Tibial nerve (tissue), 3 donors: ENCODE results near the gene VMAC.

ENCODE experiments used
- CTCF ChIP-seq, 5 experiments: fragments of 200-600 bp in 3 of 5; fragments of 450-650 bp in 2 of 5; sonication (generic) in 3 of 5; IDR thresholded peaks; one replicate each; pipeline ENCODE4 v1.5.1; 2016 to 2019; ENCODE audit warnings: antibody characterized with exemption in 5 of 5, mild to moderate bottlenecking in 3 of 5, moderate library complexity in 2 of 5
- POLR2A ChIP-seq, 2 donors: fragments of 450-650 bp; IDR thresholded peaks; one replicate each; pipeline ENCODE4 v1.6.1; 2017; ENCODE audit warnings: antibody characterized with exemption in 2 of 2, mild to moderate bottlenecking in 2 of 2, moderate library complexity in 2 of 2

GRCh38 chr19:5877427-5877826 is 27.2 kb upstream of the VMAC start:
- no peak for TF ChIP-seq POLR2A (IDR thresholded peaks at IDR 0.05)
- TF ChIP-seq CTCF (IDR thresholded peaks at IDR 0.05) = no peak
